ENCODE measurements around the gene ZP3. TPM values are rescaled to one million over a fixed set of nuclear protein-coding genes. Genes with fewer than 3 reads are reported as not detected.
"Not testable (repeated sequence)": the region's sequence is repeated elsewhere in the genome, so short reads cannot be mapped to it uniquely, and the experiment has no call there.

The ZP3 gene
- total and polyA plus RNA-seq, 2 of the 13 experiments (the other 11 are each of a cell fraction or from before 2014, with no cell fraction given), result not detected

- in situ Hi-C loops (cut with HindIII; ENCODE audit: extremely low pct_ligation_motif_present, low pct_unique_long_range_greater_than_20kb); BruUV-seq (replicated peaks); CTCF ChIA-PET (ENCODE audit: low intra/inter-chr PET ratio, low total read pairs); H3K4me2 ChIP-seq (ENCODE audit: low read depth, low read length); H3K79me2 ChIP-seq (ENCODE audit: insufficient read depth, low read length); H3K4me3 ChIP-seq (replicated peaks in 1 of 3; ENCODE audit: insufficient read depth in 1 of 3, low read depth in 2 of 3, low read length in 3 of 3); POLR2A ChIA-PET; FAIRE-seq; intact Hi-C loops (cut with micrococcal nuclease; ENCODE audit: unreplicated experiment); H3K9me3 ChIP-seq (ENCODE audit: low read length); DNase-seq (ENCODE audit: low spot score); H2AFZ ChIP-seq (ENCODE audit: low read length); H3K27me3 ChIP-seq (ENCODE audit: control insufficient read depth in 1 of 2, insufficient read depth in 2 of 2, low read length in 2 of 2); H3K9ac ChIP-seq (ENCODE audit: insufficient read depth, low read depth, low read length); H4K20me1 ChIP-seq (ENCODE audit: insufficient read depth, low read length); H3K4me1 ChIP-seq (ENCODE audit: insufficient read depth, low read length); H3K27ac ChIP-seq (ENCODE audit: extremely low read length, insufficient read depth, low read length); ATAC-seq; H3K36me3 ChIP-seq (replicated peaks in 1 of 2; ENCODE audit: control insufficient read depth in 1 of 2, insufficient read depth in 2 of 2, low read length in 2 of 2): not testable (repeated sequence)
- 100% methylated on average over 3 of the region's 11 CpGs for WGBS (ENCODE audit: low lambda C conversion rate)
These were observed 51.5 kb downstream of the ZP3 start for GRCh38 chr7:76476280-76476679.

- H3K36me3 ChIP-seq (replicated peaks in 1 of 2; ENCODE audit: control insufficient read depth in 1 of 2, insufficient read depth in 2 of 2, low read length in 2 of 2); H3K4me2 ChIP-seq (ENCODE audit: low read depth, low read length); H3K27me3 ChIP-seq (ENCODE audit: control insufficient read depth in 1 of 2, insufficient read depth in 2 of 2, low read length in 2 of 2); H3K4me1 ChIP-seq (ENCODE audit: insufficient read depth, low read length); ATAC-seq; H3K9ac ChIP-seq (ENCODE audit: insufficient read depth, low read depth, low read length); H3K9me3 ChIP-seq (ENCODE audit: low read length); DNase-seq (ENCODE audit: low spot score); H2AFZ ChIP-seq (ENCODE audit: low read length); FAIRE-seq; H3K4me3 ChIP-seq (replicated peaks in 1 of 3; ENCODE audit: insufficient read depth in 1 of 3, low read depth in 2 of 3, low read length in 3 of 3); in situ Hi-C loops (cut with HindIII; ENCODE audit: extremely low pct_ligation_motif_present, low pct_unique_long_range_greater_than_20kb); POLR2A ChIA-PET; BruUV-seq (replicated peaks); H3K27ac ChIP-seq (ENCODE audit: extremely low read length, insufficient read depth, low read length); H4K20me1 ChIP-seq (ENCODE audit: insufficient read depth, low read length); CTCF ChIA-PET (ENCODE audit: low intra/inter-chr PET ratio, low total read pairs); H3K79me2 ChIP-seq (ENCODE audit: insufficient read depth, low read length); intact Hi-C loops (cut with micrococcal nuclease; ENCODE audit: unreplicated experiment): not testable (repeated sequence)
- WGBS (ENCODE audit: low lambda C conversion rate), result 100% methylated on average over 1 of the region's 24 CpGs
These were observed 52.2 kb downstream of the ZP3 start for GRCh38 chr7:76476742-76477474.

DNA sequence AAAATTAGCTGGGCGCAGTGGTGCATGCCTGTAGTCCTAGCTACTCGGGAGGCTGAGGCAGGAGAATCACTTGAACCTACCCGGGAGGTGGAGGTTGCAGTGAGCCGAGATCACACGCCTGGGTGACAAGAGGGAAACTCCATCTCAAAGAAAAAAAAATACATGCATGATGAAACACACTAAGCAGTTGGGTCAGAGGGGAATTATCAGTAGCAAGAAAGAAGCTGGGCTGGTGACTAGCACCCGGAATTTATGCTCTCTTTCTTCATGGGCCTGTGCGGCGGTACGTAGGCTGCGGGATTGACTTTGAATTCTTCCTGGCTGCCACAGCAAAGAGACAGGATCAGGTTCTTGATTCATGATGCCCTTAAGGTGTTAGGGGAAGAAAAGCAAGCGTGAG is 54.9 kb downstream of the ZP3 start:
- H3K27me3 ChIP-seq (ENCODE audit: control insufficient read depth in 1 of 2, insufficient read depth in 2 of 2, low read length in 2 of 2); H4K20me1 ChIP-seq (ENCODE audit: insufficient read depth, low read length); ATAC-seq; H3K36me3 ChIP-seq (replicated peaks in 1 of 2; ENCODE audit: control insufficient read depth in 1 of 2, insufficient read depth in 2 of 2, low read length in 2 of 2); H3K4me2 ChIP-seq (ENCODE audit: low read depth, low read length); H3K9me3 ChIP-seq (ENCODE audit: low read length); H3K9ac ChIP-seq (ENCODE audit: insufficient read depth, low read depth, low read length); in situ Hi-C loops (cut with HindIII; ENCODE audit: extremely low pct_ligation_motif_present, low pct_unique_long_range_greater_than_20kb); intact Hi-C loops (cut with micrococcal nuclease; ENCODE audit: unreplicated experiment); DNase-seq (ENCODE audit: low spot score); H3K79me2 ChIP-seq (ENCODE audit: insufficient read depth, low read length); BruUV-seq (replicated peaks); H2AFZ ChIP-seq (ENCODE audit: low read length); H3K4me3 ChIP-seq (replicated peaks in 1 of 3; ENCODE audit: insufficient read depth in 1 of 3, low read depth in 2 of 3, low read length in 3 of 3); CTCF ChIA-PET (ENCODE audit: low intra/inter-chr PET ratio, low total read pairs); H3K4me1 ChIP-seq (ENCODE audit: insufficient read depth, low read length); H3K27ac ChIP-seq (ENCODE audit: extremely low read length, insufficient read depth, low read length); POLR2A ChIA-PET: not testable (repeated sequence)
- FAIRE-seq, result peak; percentile 21
- over 99% methylated on average over 7 of the region's 11 CpGs for WGBS (ENCODE audit: low lambda C conversion rate)

DNA sequence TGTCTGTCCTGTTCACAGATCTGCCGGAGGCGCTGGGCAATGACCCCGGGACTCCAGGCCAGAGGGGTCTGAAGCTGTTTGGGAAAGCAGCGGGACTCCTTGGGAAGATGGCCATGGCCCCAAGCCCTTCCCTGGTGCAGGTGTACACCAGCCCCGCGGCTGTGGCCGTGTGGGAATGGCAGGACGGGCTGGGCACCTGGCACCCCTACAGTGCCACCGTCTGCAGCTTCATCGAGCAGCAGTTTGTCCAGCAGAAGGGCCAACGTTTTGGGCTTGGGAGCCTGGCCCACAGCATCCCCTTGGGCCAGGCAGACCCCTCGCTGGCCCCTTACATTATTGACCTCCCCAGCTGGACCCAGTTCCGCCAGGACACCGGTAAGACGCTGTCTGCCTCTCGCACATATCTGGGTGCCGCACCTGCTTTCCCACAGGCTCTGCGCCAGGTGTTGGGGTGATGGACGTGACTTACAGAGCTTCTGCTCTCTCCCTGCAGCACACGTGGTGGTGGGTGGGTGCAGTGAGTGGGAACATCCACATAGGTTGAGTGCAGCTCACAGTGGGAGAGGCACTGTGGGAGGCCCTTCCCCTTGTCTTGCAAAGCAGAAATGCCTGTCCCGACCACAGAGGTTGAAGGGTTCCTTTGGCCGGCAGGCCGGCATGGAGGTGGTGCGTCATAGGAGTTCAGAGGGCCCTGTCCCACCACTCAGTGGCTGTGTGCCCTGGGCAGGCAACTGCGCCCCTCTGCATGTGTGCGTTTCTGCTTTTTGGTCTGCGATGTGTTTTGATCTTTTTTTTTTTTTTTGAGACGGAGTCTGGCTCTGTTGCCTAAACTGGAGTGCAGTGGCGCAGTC is 55.9 kb downstream of the ZP3 start:
- CTCF ChIA-PET (ENCODE audit: low intra/inter-chr PET ratio, low total read pairs); H3K4me3 ChIP-seq (replicated peaks in 1 of 3; ENCODE audit: insufficient read depth in 1 of 3, low read depth in 2 of 3, low read length in 3 of 3); H4K20me1 ChIP-seq (ENCODE audit: insufficient read depth, low read length); H3K27ac ChIP-seq (ENCODE audit: extremely low read length, insufficient read depth, low read length); H3K79me2 ChIP-seq (ENCODE audit: insufficient read depth, low read length); H3K4me2 ChIP-seq (ENCODE audit: low read depth, low read length); in situ Hi-C loops (cut with HindIII; ENCODE audit: extremely low pct_ligation_motif_present, low pct_unique_long_range_greater_than_20kb); H2AFZ ChIP-seq (ENCODE audit: low read length); ATAC-seq; intact Hi-C loops (cut with micrococcal nuclease; ENCODE audit: unreplicated experiment); BruUV-seq (replicated peaks); H3K36me3 ChIP-seq (replicated peaks in 1 of 2; ENCODE audit: control insufficient read depth in 1 of 2, insufficient read depth in 2 of 2, low read length in 2 of 2); POLR2A ChIA-PET; H3K9me3 ChIP-seq (ENCODE audit: low read length); H3K9ac ChIP-seq (ENCODE audit: insufficient read depth, low read depth, low read length); H3K27me3 ChIP-seq (ENCODE audit: control insufficient read depth in 1 of 2, insufficient read depth in 2 of 2, low read length in 2 of 2); FAIRE-seq; DNase-seq (ENCODE audit: low spot score); H3K4me1 ChIP-seq (ENCODE audit: insufficient read depth, low read length): not testable (repeated sequence)
- WGBS (ENCODE audit: low lambda C conversion rate), result 95% methylated on average over 16 of the region's 29 CpGs
